H1 (cell line): ENCODE measurements around the gene MMP27. TPM values are rescaled to one million over a fixed set of nuclear protein-coding genes. Genes with fewer than 3 reads are reported as not detected.

Source experiments
- CTCF ChIA-PET: fragments of 300-600 bp; sonication (Branson Sonifier 250); formaldehyde crosslinking; loops from one replicate; lab custom pipeline; 2021; ENCODE audit not compliant: partially characterized antibody; lab: Charles Lee
- POLR2A ChIA-PET: fragments of 300-600 bp; sonication (Branson Sonifier 250); formaldehyde crosslinking; loops from one replicate; lab custom pipeline; 2021; ENCODE audit warnings: inconsistent platforms; ENCODE audit not compliant: partially characterized antibody; lab: Charles Lee
- DNase-seq, 2 experiments: peaks; one replicate each; pipeline versions ENCODE4 v3.0.0 to v3.0.0-alpha.2; 2010 to 2022; ENCODE audit warnings: low spot score in 2 of 2, low read depth in 1 of 2, mixed read lengths in 1 of 2
- FAIRE-seq: peaks from 2 replicates; lab custom pipeline; 2011; peaks lifted over from hg19 to GRCh38; lab: Jason Lieb, UNC
- H2AFZ ChIP-seq: 2 replicates; pipeline ENCODE4 v1.8.1; 2012; ENCODE audit warnings: low read length, inconsistent platforms
- H2AK5ac ChIP-seq: 2 replicates; pipeline ENCODE4 v1.6.1; 2013; ENCODE audit warnings: low read depth, low read length
- H2BK120ac ChIP-seq: replicated peaks from 2 replicates; pipeline ENCODE3; 2013; ENCODE audit warnings: low read depth, low read length, inconsistent platforms
- H2BK12ac ChIP-seq: 2 replicates; pipeline ENCODE4 v1.6.1; 2013; ENCODE audit warnings: low read depth, low read length
- H2BK15ac ChIP-seq: 2 replicates; pipeline ENCODE4 v1.6.1; 2013; ENCODE audit warnings: low read length
- H2BK20ac ChIP-seq: 2 replicates; pipeline ENCODE4 v1.6.1; 2013; ENCODE audit warnings: low read length
- H2BK5ac ChIP-seq: 2 replicates; pipeline ENCODE4 v1.6.1; 2013; ENCODE audit warnings: low read depth, low read length
- H3K14ac ChIP-seq: 2 replicates; pipeline ENCODE4 v1.6.1; 2013; ENCODE audit warnings: inconsistent platforms; ENCODE audit not compliant: insufficient read length
- H3K18ac ChIP-seq: 2 replicates; pipeline ENCODE4 v1.6.1; 2013; ENCODE audit warnings: low read length; ENCODE audit errors: extremely low read depth
- H3K23ac ChIP-seq: 2 replicates; pipeline ENCODE4 v1.6.1; 2013; ENCODE audit warnings: inconsistent platforms; ENCODE audit not compliant: insufficient read length
- H3K23me2 ChIP-seq: 2 replicates; pipeline ENCODE4 v1.6.1; 2013; ENCODE audit warnings: low read depth, low read length
- H3K27ac ChIP-seq: 2 replicates; pipeline ENCODE4 v1.6.1; 2011; ENCODE audit warnings: low read depth, low read length, inconsistent platforms
- H3K27me3 ChIP-seq, 4 experiments: replicated peaks in 1 of 4; 1 replicate in 1 of 4; 2 replicates in 3 of 4; pipeline versions ENCODE4 v1.6.1 to v1.8.1; 2011 to 2013; ENCODE audit warnings: low read length in 3 of 4, mild to moderate bottlenecking in 3 of 4, inconsistent platforms in 2 of 4, mixed read lengths in 2 of 4, moderate library complexity in 1 of 4; ENCODE audit not compliant: control insufficient read depth in 3 of 4, insufficient read depth in 3 of 4; ENCODE audit errors: extremely low read depth in 1 of 4
- H3K36me3 ChIP-seq, 4 experiments: 2 replicates each; pipeline versions ENCODE4 v1.6.1 to v1.8.1; 2011 to 2013; ENCODE audit warnings: mild to moderate bottlenecking in 4 of 4, low read length in 3 of 4, moderate library complexity in 2 of 4, control low read depth in 1 of 4, inconsistent platforms in 1 of 4; ENCODE audit not compliant: insufficient read depth in 4 of 4, control insufficient read depth in 2 of 4
- H3K4ac ChIP-seq: replicated peaks from 2 replicates; pipeline ENCODE3; 2013; ENCODE audit warnings: low read length, low read depth, mixed read lengths, inconsistent platforms; ENCODE audit not compliant: insufficient read length
- H3K4me1 ChIP-seq, 4 experiments: replicated peaks in 1 of 4; 1 replicate in 1 of 4; 2 replicates in 3 of 4; pipeline versions ENCODE4 v1.6.1 to v1.8.1; 2011 to 2013; ENCODE audit warnings: low read length in 3 of 4, inconsistent platforms in 2 of 4, mixed read lengths in 1 of 4; ENCODE audit not compliant: insufficient read depth in 4 of 4, control insufficient read depth in 3 of 4
- H3K4me2 ChIP-seq, 2 experiments: 2 replicates each; pipeline versions ENCODE4 v1.6.1 to v1.8.1; 2011 to 2013; ENCODE audit warnings: low read depth in 2 of 2, low read length in 2 of 2, control low read depth in 1 of 2, inconsistent platforms in 1 of 2, mild to moderate bottlenecking in 1 of 2; ENCODE audit not compliant: insufficient read depth in 1 of 2
- H3K4me3 ChIP-seq, 4 experiments: fragments of 200-600, 300-600 bp in 1 of 4; sonication (generic), shearing (Covaris generic), sonication (Bioruptor Twin) in 1 of 4; 2 replicates each; pipeline versions ENCODE4 v1.5.1 to v1.8.1; 2011 to 2016; ENCODE audit warnings: low read length in 4 of 4, low read depth in 3 of 4, control low read depth in 2 of 4, inconsistent platforms in 2 of 4, mild to moderate bottlenecking in 2 of 4, mixed read lengths in 1 of 4, moderate library complexity in 1 of 4; ENCODE audit not compliant: insufficient read depth in 2 of 4; ENCODE audit errors: extremely low read depth in 1 of 4
- H3K56ac ChIP-seq: replicated peaks from 2 replicates; pipeline ENCODE3; 2013; ENCODE audit warnings: low read depth, mild to moderate bottlenecking, mixed read lengths, low read length, inconsistent platforms; ENCODE audit not compliant: insufficient read length
- H3K79me1 ChIP-seq: 2 replicates; pipeline ENCODE4 v1.6.1; 2013; ENCODE audit warnings: low read depth, low read length, control low read depth
- H3K79me2 ChIP-seq, 2 experiments: 2 replicates each; pipeline versions ENCODE4 v1.6.1 to v1.8.1; 2012 to 2013; ENCODE audit warnings: low read length in 2 of 2, mild to moderate bottlenecking in 2 of 2, inconsistent platforms in 1 of 2; ENCODE audit not compliant: insufficient read depth in 2 of 2, control insufficient read depth in 1 of 2
- H3K9ac ChIP-seq, 4 experiments: replicated peaks in 1 of 4; 1 replicate in 1 of 4; 2 replicates in 3 of 4; pipeline versions ENCODE4 v1.6.1 to v1.8.1; 2011 to 2013; ENCODE audit warnings: low read depth in 3 of 4, low read length in 3 of 4, control low read depth in 2 of 4, mild to moderate bottlenecking in 2 of 4, moderate library complexity in 2 of 4, inconsistent platforms in 1 of 4; ENCODE audit errors: extremely low read depth in 1 of 4
- H3K9me3 ChIP-seq, 2 experiments: 2 replicates each; pipeline versions ENCODE4 v1.6.1 to v1.8.1; 2012 to 2013; ENCODE audit warnings: mild to moderate bottlenecking in 2 of 2, moderate library complexity in 2 of 2, control low read depth in 1 of 2, inconsistent platforms in 1 of 2, low read depth in 1 of 2, low read length in 1 of 2, mixed read lengths in 1 of 2; ENCODE audit not compliant: insufficient read depth in 2 of 2
- H4K20me1 ChIP-seq, 2 experiments: replicated peaks in 1 of 2; 2 replicates each; pipeline versions ENCODE3 to v1.8.1; 2011 to 2013; ENCODE audit warnings: inconsistent platforms in 2 of 2, low read length in 2 of 2, mild to moderate bottlenecking in 1 of 2; ENCODE audit not compliant: insufficient read depth in 2 of 2, control insufficient read depth in 1 of 2
- H4K5ac ChIP-seq: 2 replicates; pipeline ENCODE4 v1.6.1; 2013; ENCODE audit warnings: low read length, low read depth, mixed read lengths, inconsistent platforms; ENCODE audit not compliant: insufficient read length
- H4K8ac ChIP-seq: 2 replicates; pipeline ENCODE4 v1.8.0; 2013; ENCODE audit warnings: mild to moderate bottlenecking, moderate library complexity, low read length, inconsistent platforms; ENCODE audit not compliant: insufficient read depth; ENCODE audit errors: extremely low read depth
- H4K91ac ChIP-seq: replicated peaks from 2 replicates; pipeline ENCODE3; 2013; ENCODE audit warnings: low read length, mixed read lengths, inconsistent platforms; ENCODE audit not compliant: insufficient read length
- BRCA1 ChIP-seq: IDR thresholded peaks from 2 replicates; pipeline ENCODE4 v1.6.1; 2012; ENCODE audit warnings: low read depth, low read length, improper control_type of control experiment
- CEBPB ChIP-seq: IDR thresholded peaks from 2 replicates; pipeline ENCODE4 v1.6.1; 2012; ENCODE audit warnings: low read depth, low read length
- CREB1 ChIP-seq: IDR thresholded peaks from 2 replicates; pipeline ENCODE4 v1.6.1; 2012; ENCODE audit warnings: inconsistent platforms
- CTBP2 ChIP-seq: IDR thresholded peaks from 2 replicates; pipeline ENCODE4 v1.7.0; 2011; ENCODE audit warnings: borderline replicate concordance, mild to moderate bottlenecking, moderate library complexity, mixed read lengths, low read length; ENCODE audit not compliant: insufficient read depth, insufficient read length
- FOSL1 ChIP-seq: IDR thresholded peaks from 2 replicates; pipeline ENCODE4 v1.6.1; 2011; ENCODE audit warnings: mild to moderate bottlenecking, low read depth, low read length, moderate library complexity; ENCODE audit not compliant: insufficient read depth
- HDAC2 ChIP-seq, 2 experiments: fragments of 300-600 bp in 1 of 2; sonication (generic) in 1 of 2; IDR thresholded peaks; 2 replicates each; pipeline ENCODE4 v1.6.1; 2011 to 2012; ENCODE audit warnings: low read depth in 2 of 2, low read length in 2 of 2, mild to moderate bottlenecking in 2 of 2, moderate library complexity in 2 of 2, borderline replicate concordance in 1 of 2, inconsistent platforms in 1 of 2
- POLR2AphosphoS5 ChIP-seq: IDR thresholded peaks from 2 replicates; pipeline ENCODE4 v1.6.1; 2011; ENCODE audit warnings: low read depth, low read length
- RAD21 ChIP-seq, 2 experiments: IDR thresholded peaks in 1 of 2; conservative IDR thresholded peaks in 1 of 2; 2 replicates each; pipeline ENCODE4 v1.6.1; 2011; ENCODE audit warnings: low read depth in 2 of 2, low read length in 2 of 2, improper control_type of control experiment in 1 of 2, inconsistent platforms in 1 of 2, mild to moderate bottlenecking in 1 of 2, moderate library complexity in 1 of 2
- RXRA ChIP-seq: IDR thresholded peaks from 2 replicates; pipeline ENCODE4 v1.6.1; 2011; ENCODE audit warnings: low read depth, mild to moderate bottlenecking, low read length, moderate library complexity; ENCODE audit not compliant: insufficient read depth
- SIN3A ChIP-seq, 2 experiments: IDR thresholded peaks in 1 of 2; conservative IDR thresholded peaks in 1 of 2; 2 replicates each; pipeline ENCODE4 v1.6.1; 2011 to 2012; ENCODE audit warnings: low read length in 2 of 2, improper control_type of control experiment in 1 of 2, low read depth in 1 of 2, mild to moderate bottlenecking in 1 of 2
- SP2 ChIP-seq: IDR thresholded peaks from 2 replicates; pipeline ENCODE4 v1.6.1; 2012; ENCODE audit warnings: mild to moderate bottlenecking, low read length, inconsistent platforms
- TAF1 ChIP-seq: IDR thresholded peaks from 2 replicates; pipeline ENCODE4 v1.6.1; 2011; ENCODE audit warnings: mild to moderate bottlenecking, low read depth, low read length
- TEAD4 ChIP-seq: IDR thresholded peaks from 2 replicates; pipeline ENCODE4 v1.6.1; 2012; ENCODE audit warnings: low read depth, low read length, inconsistent platforms, mixed read lengths
- WGBS, 2 experiments: shearing (Covaris generic) in 1 of 2; methylation state at CpG; one replicate each; pipeline versions ENCODE4 v1.1.6 to v1.1.7; 2013 to 2015; ENCODE audit warnings: low lambda C conversion rate in 2 of 2, mixed read lengths in 2 of 2, inconsistent platforms in 1 of 2, low coverage in 1 of 2, missing lambda C conversion rate in 1 of 2; ENCODE audit not compliant: insufficient replicate concordance in 2 of 2, insufficient coverage in 1 of 2, insufficient read length in 1 of 2; ENCODE audit errors: extremely low coverage in 1 of 2, missing lambda C conversion rate in 1 of 2; 5-methylcytosine and 5-hydroxymethylcytosine counted together
- polyA plus RNA-seq, 7 experiments: library from polyadenylated mRNA; depleted of rRNA in 3 of 7; stranded (reverse) in 5 of 7; unstranded in 2 of 7; fragments of >200 nt in 5 of 7; fragments of 200-250 nt in 2 of 7; gene quantifications; 1 replicate in 5 of 7; 2 replicates in 1 of 7; 4 replicates in 1 of 7; pipeline versions ENCODE4 v1.2.1 to v1.2.3, GENCODE V29; 2011 to 2013; ENCODE audit warnings: missing spikeins in 2 of 7, mixed read lengths in 2 of 7
- total RNA-seq: library from RNA; stranded (reverse); fragmentation: NEBNext Ultra II Directional; extraction: Animal tissue kit (Norgen Biotek cat#: 25700); gene quantifications from 2 replicates; pipeline ENCODE4 v1.2.1, GENCODE V29; 2021
- TF ChIP-seq, protein P1 (sequence below): IDR thresholded peaks from 2 replicates; pipeline ENCODE4 v1.6.1; 2011; ENCODE audit warnings: low read length, improper control_type of control experiment

Gene MMP27
- total and polyA plus RNA-seq, 2 of the 8 experiments (the other 6 are each of a cell fraction or from before 2014, with no cell fraction given), result not detected

DNA sequence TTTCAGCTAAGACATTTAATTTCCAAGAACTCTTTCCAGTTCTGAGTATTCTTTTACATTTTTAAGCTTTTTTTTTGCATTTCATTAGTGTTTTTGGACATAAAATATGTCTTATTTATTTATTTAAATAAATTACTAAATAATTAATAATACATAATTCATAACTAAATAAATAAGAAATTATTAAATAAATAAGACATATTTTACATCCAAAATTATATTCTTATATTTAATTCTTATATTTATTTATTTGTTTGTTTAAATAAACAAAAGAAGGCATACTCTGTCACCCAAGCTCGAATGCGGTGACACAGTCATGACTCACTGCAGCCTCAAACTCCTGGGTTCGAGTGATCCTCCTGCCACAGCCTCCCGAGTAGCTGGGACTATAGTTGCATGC lies 3.1 kb upstream of the MMP27 start:
- Histone ChIP-seq H2AK5ac (no peak overlapping the region), H2AFZ (no peak overlapping the region), H3K27me3 (no peaks in the 10 kb centered on the region), H3K27ac (no peak overlapping the region), H2BK120ac (no peak overlapping the region), H2BK5ac (no peak overlapping the region), H2BK12ac (no peak overlapping the region), H4K91ac (no peak overlapping the region), H4K5ac (no peak overlapping the region), H4K8ac (no peak overlapping the region), H4K20me1 (no peaks in the 10 kb centered on the region), H3K4ac (no peak overlapping the region), H3K14ac (no peak overlapping the region), H2BK20ac (no peak overlapping the region), H2BK15ac (no peak overlapping the region), H3K4me1 (peaks cover 0 to 3% (median 0%) of the 10 kb centered on the region in 4 experiments; a peak in 1 of 7 replicates), H3K36me3 (no peaks in the 10 kb centered on the region), H3K18ac (no peak overlapping the region), H3K79me1 (no peaks in the 10 kb centered on the region), H3K79me2 (no peaks in the 10 kb centered on the region), H3K23ac (no peak overlapping the region), H3K9me3 (no peaks in the 10 kb centered on the region), H3K23me2 (no peaks in the 10 kb centered on the region), H3K56ac (no peak overlapping the region), H3K4me3 (no peak overlapping the region), H3K4me2 (no peak overlapping the region), H3K9ac (no peak overlapping the region)
- no peak for FAIRE-seq
- CTCF ChIA-PET, result no interaction called here
- WGBS, 2 experiments, result 68% methylated on average over 4 of the region's 4 CpGs; no CpG with 5 or more reads in 1 of the 2 experiments
- DNase-seq, result no peak
- POLR2A ChIA-PET, result no interaction called here
- TF ChIP-seq, protein P1, sequence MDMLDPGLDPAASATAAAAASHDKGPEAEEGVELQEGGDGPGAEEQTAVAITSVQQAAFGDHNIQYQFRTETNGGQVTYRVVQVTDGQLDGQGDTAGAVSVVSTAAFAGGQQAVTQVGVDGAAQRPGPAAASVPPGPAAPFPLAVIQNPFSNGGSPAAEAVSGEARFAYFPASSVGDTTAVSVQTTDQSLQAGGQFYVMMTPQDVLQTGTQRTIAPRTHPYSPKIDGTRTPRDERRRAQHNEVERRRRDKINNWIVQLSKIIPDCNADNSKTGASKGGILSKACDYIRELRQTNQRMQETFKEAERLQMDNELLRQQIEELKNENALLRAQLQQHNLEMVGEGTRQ, result no peak
- TF ChIP-seq SP2 (no peak), RXRA (no peak), POLR2AphosphoS5 (no peak), RAD21 (IDR thresholded peaks at IDR 0.05 in 1 of 2, conservative IDR thresholded peaks at IDR 0.05 in 1 of 2; ENCODE audit: low read depth in 2 of 2, low read length in 2 of 2) (no peak), TEAD4 (no peak), BRCA1 (no peak), SIN3A (conservative IDR thresholded peaks at IDR 0.05 in 1 of 2, IDR thresholded peaks at IDR 0.05 in 1 of 2; ENCODE audit: low read depth in 1 of 2, low read length in 2 of 2) (no peak), HDAC2 (IDR thresholded peaks at IDR 0.05; ENCODE audit: borderline replicate concordance in 1 of 2, low read depth in 2 of 2, low read length in 2 of 2) (no peak), CEBPB (no peak), CTBP2 (no peak), CREB1 (no peak), FOSL1 (no peak), TAF1 (no peak)
